GM23338 (cell line): Measurements from ENCODE around the gene ATRIP.
A peak's percentile ranks its signal among the peaks of the same experiment; 100 is the strongest.

Experiments
- CTCF ChIP-seq, 2 experiments: fragments of 200-600 bp in 1 of 2; sonication (generic) in 1 of 2; conservative IDR thresholded peaks; 2 replicates each; pipeline versions ENCODE4 v1.5.1 to v1.6.1; 2016 to 2017; ENCODE audit warnings: antibody characterized with exemption in 2 of 2, low read depth in 2 of 2, mild to moderate bottlenecking in 2 of 2, moderate library complexity in 1 of 2
- EZH2 ChIP-seq: fragments of 200-600 bp; sonication (generic); IDR thresholded peaks from one replicate; pipeline ENCODE4 v1.8.0; 2017; ENCODE audit warnings: antibody characterized with exemption, mild to moderate bottlenecking, low read depth; ENCODE audit not compliant: unreplicated experiment
- EZH2phosphoT487 ChIP-seq: fragments of 200-600 bp; sonication (generic); IDR thresholded peaks from one replicate; pipeline ENCODE4 v1.8.1; 2018; ENCODE audit warnings: antibody characterized with exemption; ENCODE audit not compliant: unreplicated experiment
- POLR2AphosphoS5 ChIP-seq: IDR thresholded peaks from 2 replicates; pipeline ENCODE4 v1.6.1; 2016; ENCODE audit warnings: antibody characterized with exemption, low read depth

GRCh38 chr3:48507256-48508061 is 60.9 kb downstream of the ATRIP start:
- peak; percentile 67 to 94 for TF ChIP-seq CTCF (conservative IDR thresholded peaks at IDR 0.05; ENCODE audit: low read depth in 2 of 2)
- TF ChIP-seq EZH2 = no peak
- TF ChIP-seq POLR2AphosphoS5 = no peak; the same call in 1 of the 2 replicates
- no peak for TF ChIP-seq EZH2phosphoT487
